Measurements from ENCODE around the gene FANCC.
A peak's percentile ranks its signal among the peaks of the same experiment; 100 is the strongest.

Gene FANCC

GRCh38 chr9:95102001-95102433 is 215.5 kb downstream of the FANCC start:
- ATAC-seq = no peak
- DNase-seq = no peak

- ATAC-seq = no peak
Measured at GRCh38 chr9:95101326-95101725, 216.2 kb downstream of the FANCC start.

GRCh38 chr9:95100071-95100627 is 217.4 kb downstream of the FANCC start:
- no peak for DNase-seq
- no peak for ATAC-seq

More at GRCh38 chr9:95101326-95101725, 216.2 kb downstream of the FANCC start:
- DNase-seq = no peak

GRCh38 chr9:95099321-95100070 is 218.0 kb downstream of the FANCC start:
- no peak for DNase-seq
- no peak for ATAC-seq

GRCh38 chr9:95098391-95098921 is 219.1 kb downstream of the FANCC start:
- DNase-seq = no peak
- ATAC-seq = no peak

- ATAC-seq (no peak), DNase-seq (no peak)
Measured at GRCh38 chr9:95097279-95097678, 220.2 kb downstream of the FANCC start.

GRCh38 chr9:95096807-95097206 is 220.7 kb downstream of the FANCC start:
- DNase-seq = no peak
- no peak for ATAC-seq

GRCh38 chr9:95096381-95096780 is 221.1 kb downstream of the FANCC start:
- ATAC-seq = no peak

GRCh38 chr9:95095641-95096355 is 221.7 kb downstream of the FANCC start:
- DNase-seq (no peak), ATAC-seq (no peak)

More at GRCh38 chr9:95096381-95096780, 221.1 kb downstream of the FANCC start:
- DNase-seq = no peak

- no peak for ATAC-seq
- DNase-seq = no peak
Measured at GRCh38 chr9:95094002-95094401, 223.5 kb downstream of the FANCC start.

- no peak for ATAC-seq
Measured at GRCh38 chr9:95093586-95093985, 223.9 kb downstream of the FANCC start.

GRCh38 chr9:95092262-95093072 is 225.0 kb downstream of the FANCC start:
- ATAC-seq (peak; percentile 31), DNase-seq (no peak)

More at GRCh38 chr9:95093586-95093985, 223.9 kb downstream of the FANCC start:
- no peak for DNase-seq

GRCh38 chr9:95091601-95092261 is 225.8 kb downstream of the FANCC start:
- ATAC-seq = no peak

GRCh38 chr9:95090871-95091577 is 226.5 kb downstream of the FANCC start:
- ATAC-seq (no peak), DNase-seq (no peak)

More at GRCh38 chr9:95091601-95092261, 225.8 kb downstream of the FANCC start:
- no peak for DNase-seq

GRCh38 chr9:95090023-95090791 is 227.3 kb downstream of the FANCC start:
- DNase-seq (no peak), ATAC-seq (no peak)

- DNase-seq (no peak), ATAC-seq (no peak)
Measured at GRCh38 chr9:95089257-95090022, 228.1 kb downstream of the FANCC start.

- ATAC-seq (no peak), DNase-seq (no peak)
Measured at GRCh38 chr9:95088421-95089161, 228.9 kb downstream of the FANCC start.

GRCh38 chr9:95087659-95088242 is 229.8 kb downstream of the FANCC start:
- no peak for ATAC-seq
- no peak for DNase-seq
